HG03060 (cell line): ENCODE results near the gene TGDS.

Experiments used
- ATAC-seq: cut with Tn5 transposase; IDR thresholded peaks from one replicate; pipeline ENCODE4 v1.9.1; 2021; ENCODE audit warnings: low read depth, moderate number of reproducible peaks; ENCODE audit not compliant: unreplicated experiment

The TGDS gene

GRCh38 chr13:94601446-94602431, 5.8 kb upstream of the TGDS start, which contains the start of gene GPR180:
GPR180 (plus strand) TSS chr13:94601857; CDS start chr13:94601928, 71 bp downstream.
- peak; percentile 100 for ATAC-seq

GRCh38 chr13:94599877-94600276, 3.9 kb upstream of the TGDS start:
- no peak for ATAC-seq

- ATAC-seq = no peak
Measured at GRCh38 chr13:94598281-94598680, 2.3 kb upstream of the TGDS start.

GRCh38 chr13:94596575-94596971, 621 bp upstream of the TGDS start:
- no peak for ATAC-seq

GRCh38 chr13:94595001-94595949, 677 bp downstream of the TGDS start:
- ATAC-seq = no peak

- no peak for ATAC-seq
Measured at GRCh38 chr13:94590744-94591143, 5.2 kb downstream of the TGDS start.

GRCh38 chr13:94588541-94588940, 7.4 kb downstream of the TGDS start:
- ATAC-seq = no peak

- no peak for ATAC-seq
Measured at GRCh38 chr13:94586371-94586770, 9.6 kb downstream of the TGDS start.

GRCh38 chr13:94585543-94586101, 10.3 kb downstream of the TGDS start:
- no peak for ATAC-seq

GRCh38 chr13:94583926-94584325, 12.0 kb downstream of the TGDS start:
- ATAC-seq = no peak

- ATAC-seq = no peak
Measured at GRCh38 chr13:94579063-94579462, 16.9 kb downstream of the TGDS start.

- ATAC-seq = no peak
Measured at GRCh38 chr13:94569615-94570014, 26.3 kb downstream of the TGDS start.

- ATAC-seq = no peak
Measured at GRCh38 chr13:94568443-94568842, 27.5 kb downstream of the TGDS start.

GRCh38 chr13:94567581-94567980, 28.4 kb downstream of the TGDS start:
- no peak for ATAC-seq

GRCh38 chr13:94561126-94561525, 34.8 kb downstream of the TGDS start:
- no peak for ATAC-seq

GRCh38 chr13:94560116-94560515, 35.8 kb downstream of the TGDS start:
- ATAC-seq = no peak

GRCh38 chr13:94559222-94559795, 36.6 kb downstream of the TGDS start:
- ATAC-seq = no peak

- ATAC-seq = no peak
Measured at GRCh38 chr13:94558716-94559115, 37.2 kb downstream of the TGDS start.

- ATAC-seq = no peak
Measured at GRCh38 chr13:94557684-94558235, 38.2 kb downstream of the TGDS start.

- no peak for ATAC-seq
Measured at GRCh38 chr13:94556621-94557020, 39.3 kb downstream of the TGDS start.
